Measurements from ENCODE around the gene GLYATL1B.
"Not testable (repeated sequence)": the region's sequence is repeated elsewhere in the genome, so short reads cannot be mapped to it uniquely, and the experiment has no call there.

The GLYATL1B gene, protein sequence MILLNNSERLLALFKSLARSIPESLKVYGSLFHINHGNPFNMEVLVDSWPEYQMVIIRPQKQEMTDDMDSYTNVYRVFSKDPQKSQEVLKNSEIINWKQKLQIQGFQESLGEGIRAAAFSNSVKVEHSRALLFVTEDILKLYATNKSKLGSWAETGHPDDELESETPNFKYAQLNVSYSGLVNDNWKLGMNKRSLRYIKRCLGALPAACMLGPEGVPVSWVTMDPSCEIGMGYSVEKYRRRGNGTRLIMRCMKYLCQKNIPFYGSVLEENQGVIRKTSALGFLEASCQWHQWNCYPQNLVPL

DNA sequence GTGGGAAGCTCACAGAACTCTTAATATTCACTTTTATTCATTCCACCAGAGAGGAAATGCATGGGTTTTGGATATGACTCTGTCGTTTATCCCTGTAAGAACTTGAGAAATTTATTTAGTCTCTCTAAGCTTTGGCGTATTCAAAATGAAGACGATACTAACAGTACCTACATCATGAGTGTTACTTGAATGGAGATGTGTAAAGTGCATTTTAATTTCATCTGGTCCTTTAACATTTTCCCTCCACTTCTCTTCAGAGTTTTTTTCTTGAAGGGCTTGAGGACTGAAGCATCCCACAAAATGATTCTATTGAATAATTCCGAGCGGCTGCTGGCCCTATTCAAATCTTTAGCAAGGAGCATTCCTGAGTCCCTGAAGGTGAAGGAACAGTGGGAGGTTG is at the start of gene GLYATL1B:
TSS of gene GLYATL1B (plus strand) at position 301 of the 400 bp plus-strand sequence. CDS start at position 301, 0 bp downstream.
- in situ Hi-C loops (cut with MboI; ENCODE audit: low sequenced_read_pairs): not testable (repeated sequence)

DNA sequence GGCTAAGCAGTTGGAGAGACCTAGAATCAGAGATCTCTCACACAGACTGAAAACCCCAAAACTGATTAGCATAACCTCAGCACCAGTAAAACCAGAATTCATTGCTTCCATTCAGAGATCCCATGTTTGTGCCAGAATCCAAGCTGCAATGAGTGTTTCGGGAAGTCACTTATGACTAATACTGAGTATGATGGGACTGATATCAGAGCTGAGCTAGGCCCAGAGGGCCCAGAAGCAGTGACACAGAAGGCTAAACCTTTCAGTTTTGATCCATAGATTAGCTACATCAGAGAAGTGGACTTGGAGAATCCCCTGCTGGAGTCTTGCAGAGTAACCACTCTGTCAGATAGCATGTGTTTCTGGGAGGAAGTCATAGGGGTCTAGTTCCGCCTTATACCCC is 49.6 kb upstream of the GLYATL1B start:
- in situ Hi-C loops (cut with MboI; ENCODE audit: low sequenced_read_pairs): not testable (repeated sequence)

- in situ Hi-C loops (cut with MboI; ENCODE audit: low sequenced_read_pairs): not testable (repeated sequence)
These were observed 48.7 kb upstream of the GLYATL1B start for GRCh38 chr11:59037434-59037833.

GRCh38 chr11:59040607-59041006 is 45.5 kb upstream of the GLYATL1B start:
- in situ Hi-C loops (cut with MboI; ENCODE audit: low sequenced_read_pairs): no loop called here

DNA sequence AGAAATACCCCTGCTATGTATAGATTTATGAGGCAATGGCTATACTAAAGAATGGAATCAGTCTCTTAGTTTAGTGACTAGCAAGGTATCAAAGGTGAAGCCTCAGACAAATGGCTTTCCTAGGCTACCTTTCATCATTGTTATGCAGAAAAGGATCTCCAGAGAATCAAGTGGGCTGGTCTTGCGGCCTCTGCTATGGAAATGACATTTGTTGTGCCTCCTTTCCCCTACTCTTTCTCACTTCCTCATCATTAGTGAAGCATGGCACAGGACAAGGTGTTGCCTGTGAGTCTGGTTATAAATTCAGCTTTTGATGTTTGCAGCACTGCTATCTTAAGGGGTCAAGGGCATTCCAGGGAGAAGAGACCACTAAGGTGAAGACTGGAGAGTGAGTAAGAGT is 34.7 kb upstream of the GLYATL1B start:
- in situ Hi-C loops (cut with MboI; ENCODE audit: low sequenced_read_pairs): not testable (repeated sequence)

- in situ Hi-C loops (cut with MboI; ENCODE audit: low sequenced_read_pairs): not testable (repeated sequence)
These were observed 33.8 kb upstream of the GLYATL1B start for GRCh38 chr11:59052355-59052754.

DNA sequence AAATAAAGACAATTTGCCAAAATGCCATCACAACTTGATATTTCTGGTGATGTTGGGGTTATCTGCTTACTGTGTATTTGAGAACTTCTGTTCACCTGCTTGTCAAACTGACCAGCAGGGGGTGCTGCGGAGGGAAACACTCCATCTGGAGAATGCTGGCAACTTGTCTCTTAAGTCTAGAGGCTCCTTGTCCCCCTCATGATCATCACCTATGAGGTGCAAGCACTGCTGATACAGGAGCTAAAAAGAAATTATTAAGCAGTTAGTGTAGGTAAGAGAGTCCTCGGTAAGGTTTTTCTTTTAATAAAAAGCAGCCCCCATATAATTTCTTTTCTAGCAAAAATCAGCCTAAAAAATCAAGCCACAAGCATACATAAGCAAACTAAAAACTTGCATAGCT is 32.7 kb upstream of the GLYATL1B start:
- in situ Hi-C loops (cut with MboI; ENCODE audit: low sequenced_read_pairs): no loop called here

- in situ Hi-C loops (cut with MboI; ENCODE audit: low sequenced_read_pairs): not testable (repeated sequence)
These were observed 27.7 kb upstream of the GLYATL1B start for GRCh38 chr11:59058120-59059033.

GRCh38 chr11:59060096-59060495 is 26.0 kb upstream of the GLYATL1B start:
- in situ Hi-C loops (cut with MboI; ENCODE audit: low sequenced_read_pairs): not testable (repeated sequence)

DNA sequence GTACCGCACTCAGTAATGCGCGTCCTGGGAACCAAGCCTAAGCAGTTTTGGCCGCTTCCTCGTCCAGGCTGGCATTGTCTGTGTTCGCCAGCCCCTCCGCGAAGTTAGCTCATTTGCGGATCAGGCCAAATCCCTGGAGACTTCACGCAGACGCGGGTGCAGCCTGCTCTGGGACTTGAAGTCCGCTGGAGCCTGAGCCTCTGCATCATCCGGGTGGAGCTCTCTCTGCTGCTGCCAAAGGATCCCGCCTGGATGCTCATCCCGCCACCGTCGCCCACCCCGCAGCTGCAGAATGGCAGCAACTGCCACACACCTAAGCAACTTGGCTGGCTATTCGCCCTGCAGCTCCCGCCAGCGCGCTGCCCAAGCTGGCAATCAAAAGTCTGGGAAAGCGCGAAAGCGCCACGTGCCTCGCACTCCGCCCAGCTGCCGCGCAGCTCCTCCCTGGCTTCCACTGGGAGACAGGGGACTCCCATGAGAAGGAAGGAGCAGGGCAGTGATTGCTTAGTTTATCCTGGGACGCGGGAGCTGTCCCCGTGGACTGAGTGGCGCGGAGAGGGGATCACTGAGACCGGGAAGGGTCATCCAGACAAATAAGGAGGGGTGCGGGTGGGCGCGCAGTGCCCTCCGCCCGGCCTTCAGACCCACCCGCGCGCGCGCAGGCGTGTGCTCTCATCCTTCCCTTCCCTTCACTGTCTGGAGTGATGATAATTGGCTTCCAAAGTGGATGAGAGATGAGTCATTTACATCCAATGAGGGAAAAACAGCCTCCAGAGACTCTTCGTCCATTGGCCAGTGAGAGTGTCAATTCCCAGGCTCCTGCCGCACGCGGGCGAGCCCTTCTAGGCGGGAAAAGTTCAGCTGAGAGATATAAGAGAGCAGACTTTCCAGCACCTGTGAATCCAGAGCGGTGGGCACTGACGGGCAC is 23.2 kb upstream of the GLYATL1B start:
- in situ Hi-C loops (cut with MboI; ENCODE audit: low sequenced_read_pairs): no loop called here

DNA sequence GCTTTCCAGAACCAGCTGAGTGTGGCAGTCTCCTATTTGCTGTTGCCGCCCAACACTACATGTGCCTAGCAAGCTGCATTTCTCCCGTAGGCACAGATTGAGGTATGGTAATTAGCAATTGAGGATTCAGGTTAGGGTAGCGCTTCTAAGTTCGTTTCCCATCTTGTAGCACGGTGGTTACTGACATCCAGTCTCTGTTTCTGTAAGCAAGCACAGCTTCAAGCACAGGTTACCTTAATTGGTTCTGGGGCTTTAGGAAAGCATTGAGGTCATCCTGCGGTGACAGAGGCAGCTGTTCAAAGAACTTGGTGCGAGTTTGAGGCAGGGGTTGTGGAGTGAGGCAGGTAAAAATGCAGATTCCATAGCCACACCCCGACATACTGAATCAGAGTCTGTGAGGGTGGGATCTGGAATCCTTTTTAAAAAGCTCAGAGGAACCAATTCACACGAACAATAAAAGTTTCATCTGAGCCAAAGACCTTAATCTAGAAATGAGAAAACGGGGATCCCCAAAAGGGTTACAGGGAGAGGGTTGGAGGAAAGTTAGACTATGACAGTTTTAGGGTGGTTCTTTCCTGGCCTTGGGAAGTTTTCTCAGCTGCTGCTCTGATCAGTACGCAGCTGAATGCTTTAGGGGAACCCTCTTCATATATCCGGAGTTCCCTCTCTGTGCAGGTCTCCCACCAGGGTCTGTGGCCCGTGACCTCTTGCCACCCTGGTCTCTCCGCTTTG is 21.9 kb upstream of the GLYATL1B start:
- in situ Hi-C loops (cut with MboI; ENCODE audit: low sequenced_read_pairs): not testable (repeated sequence)

GRCh38 chr11:59069087-59069486 is 17.0 kb upstream of the GLYATL1B start:
- in situ Hi-C loops (cut with MboI; ENCODE audit: low sequenced_read_pairs): no loop called here

DNA sequence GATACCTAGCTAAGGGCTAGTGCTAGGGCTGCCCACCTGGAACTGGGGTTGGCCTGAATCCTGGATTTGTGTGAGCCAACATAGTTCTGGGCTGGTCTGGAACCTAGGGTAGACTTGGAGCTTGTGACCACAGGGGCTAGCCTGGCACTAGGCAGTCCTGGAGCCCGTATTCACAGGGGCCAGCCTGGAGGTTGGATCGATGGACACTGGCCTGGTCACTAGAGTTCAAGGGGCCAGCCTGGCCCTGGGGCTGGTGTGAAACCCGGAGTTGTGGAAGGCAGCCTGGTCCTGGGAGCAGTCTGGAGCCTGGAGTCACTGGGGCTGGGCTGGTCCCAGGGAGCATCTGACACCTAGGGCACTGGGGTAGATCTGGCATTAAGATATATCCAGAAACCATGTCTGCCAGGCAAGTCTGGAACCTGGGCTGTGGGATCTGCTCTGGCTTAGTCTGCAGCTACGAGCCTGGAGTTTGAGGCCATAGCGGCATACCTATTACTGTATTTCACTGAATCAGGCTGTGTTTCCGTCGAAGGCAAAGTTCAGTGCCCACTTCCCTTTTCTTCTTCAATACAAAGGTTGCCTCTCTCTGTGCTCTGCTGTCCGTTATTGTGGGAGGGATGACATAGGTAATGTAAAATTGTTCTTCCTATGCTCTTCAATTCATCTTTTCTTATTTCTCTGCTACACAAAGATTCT is 9.1 kb upstream of the GLYATL1B start:
- in situ Hi-C loops (cut with MboI; ENCODE audit: low sequenced_read_pairs): no loop called here

GRCh38 chr11:59078435-59078834 is 7.7 kb upstream of the GLYATL1B start:
- in situ Hi-C loops (cut with MboI; ENCODE audit: low sequenced_read_pairs): no loop called here

GRCh38 chr11:59079086-59079485 is 7.0 kb upstream of the GLYATL1B start:
- in situ Hi-C loops (cut with MboI; ENCODE audit: low sequenced_read_pairs): no loop called here

GRCh38 chr11:59080421-59080820 is 5.7 kb upstream of the GLYATL1B start:
- in situ Hi-C loops (cut with MboI; ENCODE audit: low sequenced_read_pairs): not testable (repeated sequence)

GRCh38 chr11:59081430-59082020 is 4.6 kb upstream of the GLYATL1B start:
- in situ Hi-C loops (cut with MboI; ENCODE audit: low sequenced_read_pairs): not testable (repeated sequence)

DNA sequence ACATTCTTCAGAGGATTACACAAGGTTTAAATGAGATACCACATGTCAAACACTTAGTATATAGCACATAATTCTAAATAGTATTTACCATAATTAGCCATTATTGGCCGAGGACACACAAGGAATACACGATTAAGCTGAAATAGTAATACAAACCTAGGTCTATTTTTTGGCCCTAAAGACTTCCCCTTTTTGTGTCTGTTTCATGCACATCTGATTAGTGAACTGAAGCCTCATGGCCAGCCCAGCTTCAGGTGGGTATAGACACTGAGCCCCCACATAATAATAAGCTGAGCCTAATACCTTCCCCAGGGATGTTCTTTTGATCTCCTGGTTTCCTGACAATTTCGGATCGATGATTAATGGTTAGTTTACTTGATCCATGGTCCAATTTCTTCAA is 2.1 kb downstream of the GLYATL1B start:
- in situ Hi-C loops (cut with MboI; ENCODE audit: low sequenced_read_pairs): no loop called here

DNA sequence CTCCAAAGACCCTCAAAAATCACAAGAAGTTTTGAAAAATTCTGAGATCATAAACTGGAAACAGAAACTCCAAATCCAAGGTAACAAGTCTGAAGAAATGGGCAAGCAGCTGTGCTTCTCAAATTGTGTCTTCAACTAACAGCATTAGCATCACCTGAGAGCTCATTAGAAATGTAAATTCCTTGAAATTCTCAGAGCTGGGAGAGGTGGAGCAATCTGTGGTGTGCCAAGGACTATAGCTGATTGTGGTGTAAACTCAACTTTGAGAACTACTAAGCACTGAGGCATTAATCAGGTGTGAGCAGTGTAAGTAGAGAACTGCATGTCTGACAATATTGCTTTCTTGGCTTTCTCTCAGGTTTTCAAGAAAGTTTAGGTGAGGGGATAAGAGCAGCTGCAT is 7.5 kb downstream of the GLYATL1B start:
- in situ Hi-C loops (cut with MboI; ENCODE audit: low sequenced_read_pairs): not testable (repeated sequence)
